Measurements from ENCODE around the gene SAMD4B. TPM values are rescaled to one million over a fixed set of nuclear protein-coding genes. Genes with fewer than 3 reads are reported as not detected.

Gene SAMD4B
- total and polyA plus RNA-seq, 9 of the 15 experiments (the other 6 are each of a cell fraction or from before 2014, with no cell fraction given) = 3.4 to 90.5 (median 38.0) TPM

GRCh38 chr19:39402346-39403300 is 60.4 kb downstream of the SAMD4B start (continued):
- TF ChIP-seq, protein P1, sequence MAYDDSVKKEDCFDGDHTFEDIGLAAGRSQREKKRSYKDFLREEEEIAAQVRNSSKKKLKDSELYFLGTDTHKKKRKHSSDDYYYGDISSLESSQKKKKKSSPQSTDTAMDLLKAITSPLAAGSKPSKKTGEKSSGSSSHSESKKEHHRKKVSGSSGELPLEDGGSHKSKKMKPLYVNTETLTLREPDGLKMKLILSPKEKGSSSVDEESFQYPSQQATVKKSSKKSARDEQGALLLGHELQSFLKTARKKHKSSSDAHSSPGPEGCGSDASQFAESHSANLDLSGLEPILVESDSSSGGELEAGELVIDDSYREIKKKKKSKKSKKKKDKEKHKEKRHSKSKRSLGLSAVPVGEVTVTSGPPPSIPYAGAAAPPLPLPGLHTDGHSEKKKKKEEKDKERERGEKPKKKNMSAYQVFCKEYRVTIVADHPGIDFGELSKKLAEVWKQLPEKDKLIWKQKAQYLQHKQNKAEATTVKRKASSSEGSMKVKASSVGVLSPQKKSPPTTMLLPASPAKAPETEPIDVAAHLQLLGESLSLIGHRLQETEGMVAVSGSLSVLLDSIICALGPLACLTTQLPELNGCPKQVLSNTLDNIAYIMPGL (CRISPR knock-in tag; IDR thresholded peaks at IDR 0.05) = peak; percentile 31; the same call in 1 of the 2 replicates
- no peak for TF ChIP-seq NKRF (IDR thresholded peaks at IDR 0.05; ENCODE audit: borderline replicate concordance)
- peak; percentile 78; the same call in 1 of the 2 replicates for TF ChIP-seq MYNN (IDR thresholded peaks at IDR 0.05)
- no peak for TF ChIP-seq MYNN (CRISPR knock-in tag; IDR thresholded peaks at IDR 0.05)
- TF ChIP-seq PPARD (CRISPR knock-in tag; IDR thresholded peaks at IDR 0.05) = no peak
- TF ChIP-seq NCOR1 (IDR thresholded peaks at IDR 0.05) = peak; percentile 94
- no peak for TF ChIP-seq NFATC3 (IDR thresholded peaks at IDR 0.05)
- TF ChIP-seq, protein P2, sequence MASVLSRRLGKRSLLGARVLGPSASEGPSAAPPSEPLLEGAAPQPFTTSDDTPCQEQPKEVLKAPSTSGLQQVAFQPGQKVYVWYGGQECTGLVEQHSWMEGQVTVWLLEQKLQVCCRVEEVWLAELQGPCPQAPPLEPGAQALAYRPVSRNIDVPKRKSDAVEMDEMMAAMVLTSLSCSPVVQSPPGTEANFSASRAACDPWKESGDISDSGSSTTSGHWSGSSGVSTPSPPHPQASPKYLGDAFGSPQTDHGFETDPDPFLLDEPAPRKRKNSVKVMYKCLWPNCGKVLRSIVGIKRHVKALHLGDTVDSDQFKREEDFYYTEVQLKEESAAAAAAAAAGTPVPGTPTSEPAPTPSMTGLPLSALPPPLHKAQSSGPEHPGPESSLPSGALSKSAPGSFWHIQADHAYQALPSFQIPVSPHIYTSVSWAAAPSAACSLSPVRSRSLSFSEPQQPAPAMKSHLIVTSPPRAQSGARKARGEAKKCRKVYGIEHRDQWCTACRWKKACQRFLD (CRISPR knock-in tag; IDR thresholded peaks at IDR 0.05) = no peak
- no peak for TF ChIP-seq ZNF282 (CRISPR knock-in tag; IDR thresholded peaks at IDR 0.05)
- no peak for TF ChIP-seq ZNF79 (CRISPR knock-in tag; IDR thresholded peaks at IDR 0.05; ENCODE audit: low read depth)
- no peak for TF ChIP-seq HNRNPK (IDR thresholded peaks at IDR 0.05; ENCODE audit: low read depth, low read length, poor library complexity, severe bottlenecking)
- TF ChIP-seq JUND (IDR thresholded peaks at IDR 0.05; ENCODE audit: borderline replicate concordance, low read depth, low read length) = peak; percentile 43; the same call in 1 of the 2 replicates
- peak; percentile 64; the same call in 2 of the 3 replicates for TF ChIP-seq JUND (tag; IDR thresholded peaks at IDR 0.05; ENCODE audit: borderline replicate concordance, low read depth, low read length)
- TF ChIP-seq HDAC2 (IDR thresholded peaks at IDR 0.05) = no peak; the same call in 1 of the 2 replicates
- no peak for TF ChIP-seq GTF2A2 (tag; IDR thresholded peaks at IDR 0.05)
- TF ChIP-seq BDP1 (IDR thresholded peaks at IDR 0.05; ENCODE audit: insufficient read depth, insufficient read length) = no peak
- TF ChIP-seq EGR1 (conservative IDR thresholded peaks at IDR 0.05) = peak; percentile 100
- peak; percentile 53; the same call in 1 of the 2 replicates for TF ChIP-seq SUPT5H (IDR thresholded peaks at IDR 0.05)
- TF ChIP-seq TCFL5 (CRISPR knock-in tag; conservative IDR thresholded peaks at IDR 0.05) = no peak
- 0 out of 2 replicates have a peak, but pooled peaks have one; percentile 16 for TF ChIP-seq ZBED1 (IDR thresholded peaks at IDR 0.05)
- TF ChIP-seq POLR3G (IDR thresholded peaks at IDR 0.05; ENCODE audit: extremely low read depth, insufficient read length, insufficient replicate concordance) = no peak
- 0 out of 2 replicates have a peak, but pooled peaks have one; percentile 9 for TF ChIP-seq SMC3 (conservative IDR thresholded peaks at IDR 0.05; ENCODE audit: insufficient read depth, low read depth, low read length)
- TF ChIP-seq NR3C1 (CRISPR knock-in tag; IDR thresholded peaks at IDR 0.05) = 0 out of 2 replicates have a peak, but pooled peaks have one; percentile 16
- TF ChIP-seq, protein P3, sequence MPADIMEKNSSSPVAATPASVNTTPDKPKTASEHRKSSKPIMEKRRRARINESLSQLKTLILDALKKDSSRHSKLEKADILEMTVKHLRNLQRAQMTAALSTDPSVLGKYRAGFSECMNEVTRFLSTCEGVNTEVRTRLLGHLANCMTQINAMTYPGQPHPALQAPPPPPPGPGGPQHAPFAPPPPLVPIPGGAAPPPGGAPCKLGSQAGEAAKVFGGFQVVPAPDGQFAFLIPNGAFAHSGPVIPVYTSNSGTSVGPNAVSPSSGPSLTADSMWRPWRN (IDR thresholded peaks at IDR 0.05; ENCODE audit: low read depth) = peak; percentile 84

All from K562 (cell line).